Measurements from ENCODE around the gene CCDC154. TPM values are rescaled to one million over a fixed set of nuclear protein-coding genes. Genes with fewer than 3 reads are reported as not detected.

CCDC154 gene
- total and polyA plus RNA-seq, 2 of the 4 experiments (the other 2 are of a cell fraction) = 0.09 TPM; not detected in 1

DNA sequence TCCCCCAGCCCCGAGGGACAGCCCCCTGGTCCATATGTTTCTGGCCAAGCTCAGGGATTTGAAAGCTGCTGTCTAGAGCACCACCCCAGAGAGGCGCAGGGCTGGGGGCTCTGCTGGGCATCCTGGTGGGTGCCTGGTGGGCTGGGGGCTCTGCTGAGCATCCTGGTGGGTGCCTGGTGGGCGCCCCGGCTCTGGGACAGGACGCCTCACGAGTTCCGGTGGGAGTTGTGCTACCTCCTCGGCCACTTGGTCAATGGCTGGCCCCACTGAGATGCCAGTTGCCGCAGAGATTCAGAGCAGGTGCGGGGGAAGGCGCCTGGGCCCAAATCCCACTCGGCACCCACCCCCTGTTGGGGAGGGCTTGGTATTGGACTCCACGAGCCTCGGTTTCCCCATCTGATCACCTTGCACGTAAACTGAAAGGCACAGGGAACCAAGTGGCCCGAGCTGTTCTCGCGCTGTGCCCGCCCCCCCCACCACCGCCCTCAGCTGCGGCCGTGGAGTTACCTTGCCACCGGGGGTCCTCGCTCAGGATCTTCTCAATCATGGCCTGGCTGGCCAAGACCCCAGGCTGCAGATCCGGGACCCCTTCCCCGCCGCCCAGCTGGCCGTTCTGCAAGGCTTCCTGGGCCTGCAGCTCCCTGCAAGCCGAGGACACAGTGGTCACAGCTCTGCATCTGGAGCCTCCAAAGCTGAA lies 43.1 kb downstream of the CCDC154 start:
- Histone ChIP-seq H3K79me1 (ENCODE audit: low read depth in 1 of 2, low read length in 2 of 2) (peaks cover 0 to 16% of the 10 kb centered on the region in 2 experiments; a peak in 3 of 4 replicates), H4K8ac (ENCODE audit: low read depth in 2 of 2, low read length in 2 of 2) (no peak overlapping the region), H2AFZ (replicated peaks; ENCODE audit: low read length, poor library complexity) (no peak overlapping the region), H3K56ac (ENCODE audit: extremely low read depth, insufficient read depth, low read length) (no peak overlapping the region), H3K4me1 (ENCODE audit: control insufficient read depth, insufficient read depth, low read length) (no peaks in the 10 kb centered on the region), H3K4ac (ENCODE audit: low read depth, low read length) (no peak overlapping the region), H3K27me3 (ENCODE audit: control insufficient read depth, insufficient read depth, low read length) (no peaks in the 10 kb centered on the region), H4K5ac (ENCODE audit: low read depth, low read length) (no peak overlapping the region), H3K27ac (ENCODE audit: insufficient read depth, low read length) (no peak overlapping the region), H3K4me3 (ENCODE audit: insufficient read depth, low read depth, low read length) (no peak overlapping the region), H3K4me2 (ENCODE audit: low read depth, low read length) (no peak overlapping the region), H2AK5ac (ENCODE audit: low read depth, low read length) (no peak overlapping the region), H4K20me1 (ENCODE audit: insufficient read depth, low read length) (no peaks in the 10 kb centered on the region; the same call in 1 of the 2 replicates), H2BK20ac (ENCODE audit: low read depth, low read length) (no peak overlapping the region), H2AK9ac (replicated peaks; ENCODE audit: low read depth, low read length, poor library complexity) (peak overlapping the region; percentile 42), H3K36me3 (ENCODE audit: control insufficient read depth, insufficient read depth, low read length) (peaks cover 44% of the 10 kb centered on the region), H3K9ac (ENCODE audit: low read depth, low read length) (no peak overlapping the region), H2BK120ac (ENCODE audit: low read depth, low read length) (no peak overlapping the region), H3K9me3 (ENCODE audit: control insufficient read depth, insufficient read depth, low read length) (no peaks in the 10 kb centered on the region), H2BK5ac (ENCODE audit: low read depth, low read length, poor library complexity, severe bottlenecking) (no peak overlapping the region), H2BK15ac (ENCODE audit: low read depth, low read length) (no peak overlapping the region), H3K14ac (replicated peaks; ENCODE audit: low read depth, low read length) (no peak overlapping the region), H3K23ac (ENCODE audit: low read depth, low read length) (no peak overlapping the region), H3K18ac (ENCODE audit: low read depth, low read length) (no peak overlapping the region), H3K9me1 (ENCODE audit: insufficient read depth, low read length) (no peaks in the 10 kb centered on the region), H4K91ac (ENCODE audit: insufficient read depth, low read depth, low read length) (no peak overlapping the region)
- 82% methylated on average over 12 of the region's 29 CpGs; no CpG with 5 or more reads in 1 of the 2 experiments for WGBS, 2 experiments (ENCODE audit: extremely low coverage in 2 of 2, insufficient read length in 1 of 2)
- intact Hi-C loops (cut with micrococcal nuclease) (no loop called here), in situ Hi-C loops (cut with MboI; ENCODE audit: low sequenced_read_pairs) (no loop called here), dilution Hi-C loops (cut with HindIII; ENCODE audit: low sequenced_read_pairs, unreplicated experiment) (no loop called here)
- CTCF ChIA-PET = no interaction called here
- no peak for DNase-seq
- BruUV-seq (replicated peaks) = no TSS peak
- ATAC-seq (ENCODE audit: low read depth) = no peak
- no peak for TF ChIP-seq FOS (IDR thresholded peaks at IDR 0.05; ENCODE audit: low read depth, low read length)
- TF ChIP-seq, protein P1, sequence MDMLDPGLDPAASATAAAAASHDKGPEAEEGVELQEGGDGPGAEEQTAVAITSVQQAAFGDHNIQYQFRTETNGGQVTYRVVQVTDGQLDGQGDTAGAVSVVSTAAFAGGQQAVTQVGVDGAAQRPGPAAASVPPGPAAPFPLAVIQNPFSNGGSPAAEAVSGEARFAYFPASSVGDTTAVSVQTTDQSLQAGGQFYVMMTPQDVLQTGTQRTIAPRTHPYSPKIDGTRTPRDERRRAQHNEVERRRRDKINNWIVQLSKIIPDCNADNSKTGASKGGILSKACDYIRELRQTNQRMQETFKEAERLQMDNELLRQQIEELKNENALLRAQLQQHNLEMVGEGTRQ (IDR thresholded peaks at IDR 0.05; ENCODE audit: low read depth, low read length) = no peak
- TF ChIP-seq, protein P2, sequence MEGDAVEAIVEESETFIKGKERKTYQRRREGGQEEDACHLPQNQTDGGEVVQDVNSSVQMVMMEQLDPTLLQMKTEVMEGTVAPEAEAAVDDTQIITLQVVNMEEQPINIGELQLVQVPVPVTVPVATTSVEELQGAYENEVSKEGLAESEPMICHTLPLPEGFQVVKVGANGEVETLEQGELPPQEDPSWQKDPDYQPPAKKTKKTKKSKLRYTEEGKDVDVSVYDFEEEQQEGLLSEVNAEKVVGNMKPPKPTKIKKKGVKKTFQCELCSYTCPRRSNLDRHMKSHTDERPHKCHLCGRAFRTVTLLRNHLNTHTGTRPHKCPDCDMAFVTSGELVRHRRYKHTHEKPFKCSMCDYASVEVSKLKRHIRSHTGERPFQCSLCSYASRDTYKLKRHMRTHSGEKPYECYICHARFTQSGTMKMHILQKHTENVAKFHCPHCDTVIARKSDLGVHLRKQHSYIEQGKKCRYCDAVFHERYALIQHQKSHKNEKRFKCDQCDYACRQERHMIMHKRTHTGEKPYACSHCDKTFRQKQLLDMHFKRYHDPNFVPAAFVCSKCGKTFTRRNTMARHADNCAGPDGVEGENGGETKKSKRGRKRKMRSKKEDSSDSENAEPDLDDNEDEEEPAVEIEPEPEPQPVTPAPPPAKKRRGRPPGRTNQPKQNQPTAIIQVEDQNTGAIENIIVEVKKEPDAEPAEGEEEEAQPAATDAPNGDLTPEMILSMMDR (conservative IDR thresholded peaks at IDR 0.05; ENCODE audit: low read depth, low read length) = no peak
- POLR2A ChIA-PET (ENCODE audit: unreplicated experiment) = no interaction called here

Data from IMR-90 (cell line).